HL-60 (cell line): Measurements from ENCODE around the gene TMEM101.
A peak's percentile ranks its signal among the peaks of the same experiment; 100 is the strongest.

Experiments used
- DNase-seq, 2 experiments: peaks; one replicate each; pipeline ENCODE4 v3.0.0-alpha.2; 2010 to 2020; ENCODE audit warnings: low read depth in 1 of 2, low spot score in 1 of 2
- H3K27ac ChIP-seq: fragments of 250-450 bp; sonication (Bioruptor Pico); replicated peaks from 2 replicates; pipeline ENCODE4 v1.5.1; 2020; ENCODE audit warnings: mild to moderate bottlenecking, moderate library complexity
- H3K27me3 ChIP-seq: fragments of 250-450 bp; sonication (Bioruptor Pico); 2 replicates; pipeline ENCODE4 v1.5.1; 2021; ENCODE audit warnings: mild to moderate bottlenecking, moderate library complexity; ENCODE audit not compliant: insufficient read depth, poor library complexity, severe bottlenecking
- H3K4me3 ChIP-seq: replicated peaks from 2 replicates; pipeline ENCODE4 v1.5.1; 2011; ENCODE audit warnings: mild to moderate bottlenecking, control low read depth, low read length; ENCODE audit not compliant: insufficient read depth
- CTCF ChIP-seq: IDR thresholded peaks from one replicate; pipeline ENCODE4 v1.5.1; 2011; ENCODE audit warnings: low read length, control low read depth, inconsistent platforms; ENCODE audit not compliant: insufficient read depth
- GABPA ChIP-seq: IDR thresholded peaks from 2 replicates; pipeline ENCODE4 v1.6.1; 2012; ENCODE audit warnings: low read depth
- POLR2AphosphoS5 ChIP-seq: IDR thresholded peaks from 2 replicates; pipeline ENCODE4 v1.6.1; 2012; ENCODE audit warnings: low read depth
- REST ChIP-seq: IDR thresholded peaks from 2 replicates; pipeline ENCODE4 v1.6.1; 2012; ENCODE audit warnings: low read depth; ENCODE audit not compliant: insufficient replicate concordance
- SPI1 ChIP-seq: IDR thresholded peaks from 2 replicates; pipeline ENCODE4 v1.6.1; 2012; ENCODE audit warnings: low read depth, mild to moderate bottlenecking, borderline replicate concordance

TMEM101 gene

GRCh38 chr17:44043272-44043696, 28.5 kb upstream of the TMEM101 start:
- H3K27ac ChIP-seq, result no peak overlapping the region
- no peak for TF ChIP-seq POLR2AphosphoS5
- no peak for TF ChIP-seq SPI1
- TF ChIP-seq CTCF, result no peak
- TF ChIP-seq GABPA, result no peak
- TF ChIP-seq REST, result no peak
- no peak overlapping the region for H3K4me3 ChIP-seq
- peak in 1 of 2 experiments; percentile 47 for DNase-seq
- H3K27me3 ChIP-seq, result no peaks in the 10 kb centered on the region

- H3K27ac ChIP-seq, result no peak overlapping the region
- no peaks in the 10 kb centered on the region for H3K27me3 ChIP-seq
- no peak for DNase-seq
- no peak for TF ChIP-seq GABPA
- no peak for TF ChIP-seq REST
- TF ChIP-seq POLR2AphosphoS5, result no peak
- TF ChIP-seq CTCF, result no peak
- TF ChIP-seq SPI1, result no peak
- H3K4me3 ChIP-seq, result no peak overlapping the region
Observed at GRCh38 chr17:44039829-44040635, 25.3 kb upstream of the TMEM101 start.

GRCh38 chr17:44038604-44039011, 23.8 kb upstream of the TMEM101 start:
- TF ChIP-seq CTCF, result no peak
- TF ChIP-seq POLR2AphosphoS5, result no peak
- TF ChIP-seq REST, result no peak
- TF ChIP-seq SPI1, result no peak
- TF ChIP-seq GABPA, result no peak
- no peak overlapping the region for H3K4me3 ChIP-seq
- no peak for DNase-seq
- no peaks in the 10 kb centered on the region for H3K27me3 ChIP-seq
- H3K27ac ChIP-seq, result no peak overlapping the region
